LNCaP clone FGC (cell line): ENCODE measurements around the gene ANKRD13C.
"Not testable (repeated sequence)": the region's sequence is repeated elsewhere in the genome, so short reads cannot be mapped to it uniquely, and the experiment has no call there.

ENCODE experiments used
- DNase-seq: peaks from one replicate; pipeline ENCODE4 v3.0.0-alpha.2; 2011; ENCODE audit warnings: low read depth
- H3K4me3 ChIP-seq: 2 replicates; pipeline ENCODE4 v1.5.1; 2011; ENCODE audit warnings: mild to moderate bottlenecking, low read depth, low read length, control low read depth
- TF ChIP-seq, protein P1 (sequence below): IDR thresholded peaks from 2 replicates; pipeline ENCODE4 v1.5.1; 2012; ENCODE audit warnings: mild to moderate bottlenecking; ENCODE audit not compliant: control insufficient read depth, insufficient read depth; ENCODE audit errors: extremely low read depth

ANKRD13C gene

DNA sequence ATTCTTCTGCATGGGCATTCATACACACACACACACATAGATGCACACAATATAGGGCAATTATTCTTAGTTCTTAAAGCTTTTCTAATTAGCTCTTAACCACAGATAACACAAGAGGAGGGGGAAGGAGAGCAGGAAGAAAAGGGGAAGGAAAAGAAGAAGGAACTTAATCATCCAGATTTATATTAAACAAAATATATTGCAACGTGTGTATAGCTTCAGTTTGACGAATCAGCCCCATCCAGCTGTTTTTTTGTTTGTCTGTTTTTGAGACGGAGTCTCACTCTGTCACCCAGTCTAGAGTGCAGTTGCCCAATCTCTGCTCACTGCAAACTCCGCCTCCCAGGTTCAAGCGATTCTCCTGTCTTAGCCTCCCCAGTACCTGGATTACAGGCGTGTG lies 21.7 kb upstream of the ANKRD13C start:
- TF ChIP-seq, protein P1, sequence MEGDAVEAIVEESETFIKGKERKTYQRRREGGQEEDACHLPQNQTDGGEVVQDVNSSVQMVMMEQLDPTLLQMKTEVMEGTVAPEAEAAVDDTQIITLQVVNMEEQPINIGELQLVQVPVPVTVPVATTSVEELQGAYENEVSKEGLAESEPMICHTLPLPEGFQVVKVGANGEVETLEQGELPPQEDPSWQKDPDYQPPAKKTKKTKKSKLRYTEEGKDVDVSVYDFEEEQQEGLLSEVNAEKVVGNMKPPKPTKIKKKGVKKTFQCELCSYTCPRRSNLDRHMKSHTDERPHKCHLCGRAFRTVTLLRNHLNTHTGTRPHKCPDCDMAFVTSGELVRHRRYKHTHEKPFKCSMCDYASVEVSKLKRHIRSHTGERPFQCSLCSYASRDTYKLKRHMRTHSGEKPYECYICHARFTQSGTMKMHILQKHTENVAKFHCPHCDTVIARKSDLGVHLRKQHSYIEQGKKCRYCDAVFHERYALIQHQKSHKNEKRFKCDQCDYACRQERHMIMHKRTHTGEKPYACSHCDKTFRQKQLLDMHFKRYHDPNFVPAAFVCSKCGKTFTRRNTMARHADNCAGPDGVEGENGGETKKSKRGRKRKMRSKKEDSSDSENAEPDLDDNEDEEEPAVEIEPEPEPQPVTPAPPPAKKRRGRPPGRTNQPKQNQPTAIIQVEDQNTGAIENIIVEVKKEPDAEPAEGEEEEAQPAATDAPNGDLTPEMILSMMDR: no peak
- no peak overlapping the region for H3K4me3 ChIP-seq
- DNase-seq: no peak

GRCh38 chr1:70373580-70373979 lies 19.1 kb upstream of the ANKRD13C start:
- not testable (repeated sequence) for DNase-seq, H3K4me3 ChIP-seq

GRCh38 chr1:70372426-70372825 lies 17.9 kb upstream of the ANKRD13C start:
- no peak for DNase-seq
- TF ChIP-seq, protein P1: no peak
- no peak overlapping the region for H3K4me3 ChIP-seq

DNA sequence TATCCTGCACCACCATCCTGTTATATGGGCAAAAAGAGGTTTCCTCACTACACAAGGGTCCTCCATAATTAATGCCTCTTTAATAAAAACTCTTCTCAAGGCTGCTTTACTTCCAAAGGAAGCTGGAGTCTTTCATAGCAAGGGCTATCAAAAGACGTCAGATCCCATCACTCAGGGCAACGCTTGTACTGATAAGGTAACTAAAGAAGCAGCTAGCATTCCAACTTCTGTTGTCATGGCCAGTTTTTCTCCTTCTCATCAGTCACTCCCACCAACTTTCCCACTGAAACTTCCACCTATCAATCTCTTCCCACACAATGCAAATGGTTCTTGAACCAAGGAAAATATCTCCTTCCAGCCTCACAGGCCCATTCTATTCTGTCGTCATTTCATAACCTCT lies 17.1 kb upstream of the ANKRD13C start:
- H3K4me3 ChIP-seq, DNase-seq: not testable (repeated sequence)

GRCh38 chr1:70367397-70367796 lies 12.9 kb upstream of the ANKRD13C start:
- not testable (repeated sequence) for DNase-seq, H3K4me3 ChIP-seq

- not testable (repeated sequence) for H3K4me3 ChIP-seq, DNase-seq
Observed at GRCh38 chr1:70366997-70367396, 12.5 kb upstream of the ANKRD13C start.

- not testable (repeated sequence) for DNase-seq
Observed at GRCh38 chr1:70366425-70366952, 12.0 kb upstream of the ANKRD13C start.

GRCh38 chr1:70364439-70364838 lies 9.9 kb upstream of the ANKRD13C start:
- no peak for DNase-seq
- TF ChIP-seq, protein P1: no peak
- no peak overlapping the region for H3K4me3 ChIP-seq

More at GRCh38 chr1:70366425-70366952, 12.0 kb upstream of the ANKRD13C start:
- not testable (repeated sequence) for H3K4me3 ChIP-seq

GRCh38 chr1:70361727-70362398 lies 7.3 kb upstream of the ANKRD13C start:
- no peak overlapping the region for H3K4me3 ChIP-seq
- TF ChIP-seq, protein P1: no peak
- no peak for DNase-seq

GRCh38 chr1:70360321-70360720 lies 5.8 kb upstream of the ANKRD13C start:
- no peak overlapping the region for H3K4me3 ChIP-seq
- no peak for DNase-seq
- TF ChIP-seq, protein P1: no peak
